CD4-positive, alpha-beta T cell treated with Interleukin-10 for 1 hour (primary cell): ENCODE data around the gene SETD4.
A peak's percentile ranks its signal among the peaks of the same experiment; 100 is the strongest.
"Not testable (repeated sequence)": the region's sequence is repeated elsewhere in the genome, so short reads cannot be mapped to it uniquely, and the experiment has no call there.

Source experiments
- DNase-seq: peaks from one replicate; pipeline ENCODE4 v3.0.0-alpha.2; 2020

SETD4 gene, protein sequence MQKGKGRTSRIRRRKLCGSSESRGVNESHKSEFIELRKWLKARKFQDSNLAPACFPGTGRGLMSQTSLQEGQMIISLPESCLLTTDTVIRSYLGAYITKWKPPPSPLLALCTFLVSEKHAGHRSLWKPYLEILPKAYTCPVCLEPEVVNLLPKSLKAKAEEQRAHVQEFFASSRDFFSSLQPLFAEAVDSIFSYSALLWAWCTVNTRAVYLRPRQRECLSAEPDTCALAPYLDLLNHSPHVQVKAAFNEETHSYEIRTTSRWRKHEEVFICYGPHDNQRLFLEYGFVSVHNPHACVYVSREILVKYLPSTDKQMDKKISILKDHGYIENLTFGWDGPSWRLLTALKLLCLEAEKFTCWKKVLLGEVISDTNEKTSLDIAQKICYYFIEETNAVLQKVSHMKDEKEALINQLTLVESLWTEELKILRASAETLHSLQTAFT

DNA sequence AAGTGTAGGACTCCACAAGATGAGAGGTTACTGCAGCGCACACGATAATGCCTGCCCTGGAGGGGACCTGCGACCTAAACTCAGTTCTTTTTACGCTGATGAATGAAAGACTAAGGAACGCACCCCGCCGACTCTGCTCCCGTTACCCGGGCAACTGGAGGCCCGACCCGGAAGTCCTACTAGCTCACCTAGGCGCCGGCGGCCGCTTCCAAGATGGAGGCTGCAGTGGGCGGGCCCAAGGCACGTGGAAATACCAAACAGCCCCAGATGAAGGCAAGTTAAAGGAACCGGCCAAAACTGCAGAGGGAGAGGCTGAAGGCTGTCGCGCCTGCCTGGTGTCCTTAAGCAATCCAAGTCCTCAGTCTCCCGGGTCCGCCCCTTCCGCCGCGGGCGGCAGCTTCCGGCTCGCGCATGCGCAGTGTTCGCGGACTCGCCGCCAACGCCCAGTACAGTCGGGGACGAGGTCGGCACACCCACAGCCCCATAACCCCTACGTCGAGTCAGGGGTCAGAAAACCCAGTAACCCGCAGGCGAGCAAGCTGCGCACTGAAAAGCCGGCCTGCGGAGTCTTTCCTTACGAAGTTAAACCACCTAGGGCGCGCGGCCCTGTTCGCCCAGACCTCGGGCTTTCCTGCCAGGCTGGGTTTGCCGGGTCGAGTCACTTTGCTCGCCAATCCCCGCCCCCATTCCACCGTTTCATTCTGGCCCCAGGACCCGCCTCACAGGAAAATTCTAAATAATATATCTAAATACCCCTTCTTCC is at the start of gene SETD4:
Gene SETD4 (minus strand): TSS at position 368 of the 763 bp plus-strand sequence. CDS start 1,638 bp downstream, outside the sequence.
- DNase-seq: peak; percentile 93

DNA sequence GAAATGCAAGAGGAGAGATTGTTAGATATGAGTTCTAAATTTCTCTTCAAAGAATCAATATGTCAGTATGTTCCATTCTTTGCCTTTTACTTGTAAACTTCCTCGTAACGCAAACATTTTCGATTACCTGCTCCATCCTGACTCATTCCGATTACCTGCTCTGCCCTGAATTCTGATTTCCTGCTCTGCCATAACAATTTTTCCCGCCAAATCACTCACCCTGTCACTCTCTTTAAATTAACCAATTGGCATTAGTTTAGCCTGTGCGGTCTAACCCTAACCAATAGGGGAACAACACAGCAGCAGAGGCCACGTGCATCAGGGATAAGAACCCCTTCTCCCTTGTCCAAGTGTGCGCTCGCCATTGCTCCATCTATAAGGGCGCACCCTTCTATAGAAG is 49.5 kb upstream of the SETD4 start:
- DNase-seq: no peak

DNA sequence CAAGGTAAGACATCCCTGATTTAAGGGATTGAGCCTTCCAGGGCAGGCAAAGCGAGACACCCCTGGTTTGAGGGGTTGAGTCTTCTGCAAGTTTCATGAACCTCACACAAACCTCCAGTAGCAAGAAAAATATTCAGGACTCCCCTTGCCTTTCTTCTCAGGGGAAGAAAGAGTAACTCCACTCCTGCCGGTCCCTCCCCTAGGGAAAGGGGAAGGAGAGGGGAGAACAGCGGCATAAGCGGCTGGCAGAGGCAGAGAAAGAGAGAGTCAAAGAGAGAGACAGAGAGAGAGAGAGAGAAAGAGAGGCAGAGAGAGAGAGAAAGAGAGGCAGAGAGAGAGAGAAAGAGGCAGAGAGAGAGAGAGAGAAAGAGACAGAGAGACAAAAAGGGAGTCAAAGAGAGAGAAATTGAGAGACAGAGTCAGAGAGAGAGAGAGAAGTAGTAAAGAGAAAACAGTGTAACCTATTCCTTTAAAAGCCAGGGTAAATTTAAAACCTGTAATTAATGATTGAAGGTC is 45.1 kb upstream of the SETD4 start:
- no peak for DNase-seq

DNA sequence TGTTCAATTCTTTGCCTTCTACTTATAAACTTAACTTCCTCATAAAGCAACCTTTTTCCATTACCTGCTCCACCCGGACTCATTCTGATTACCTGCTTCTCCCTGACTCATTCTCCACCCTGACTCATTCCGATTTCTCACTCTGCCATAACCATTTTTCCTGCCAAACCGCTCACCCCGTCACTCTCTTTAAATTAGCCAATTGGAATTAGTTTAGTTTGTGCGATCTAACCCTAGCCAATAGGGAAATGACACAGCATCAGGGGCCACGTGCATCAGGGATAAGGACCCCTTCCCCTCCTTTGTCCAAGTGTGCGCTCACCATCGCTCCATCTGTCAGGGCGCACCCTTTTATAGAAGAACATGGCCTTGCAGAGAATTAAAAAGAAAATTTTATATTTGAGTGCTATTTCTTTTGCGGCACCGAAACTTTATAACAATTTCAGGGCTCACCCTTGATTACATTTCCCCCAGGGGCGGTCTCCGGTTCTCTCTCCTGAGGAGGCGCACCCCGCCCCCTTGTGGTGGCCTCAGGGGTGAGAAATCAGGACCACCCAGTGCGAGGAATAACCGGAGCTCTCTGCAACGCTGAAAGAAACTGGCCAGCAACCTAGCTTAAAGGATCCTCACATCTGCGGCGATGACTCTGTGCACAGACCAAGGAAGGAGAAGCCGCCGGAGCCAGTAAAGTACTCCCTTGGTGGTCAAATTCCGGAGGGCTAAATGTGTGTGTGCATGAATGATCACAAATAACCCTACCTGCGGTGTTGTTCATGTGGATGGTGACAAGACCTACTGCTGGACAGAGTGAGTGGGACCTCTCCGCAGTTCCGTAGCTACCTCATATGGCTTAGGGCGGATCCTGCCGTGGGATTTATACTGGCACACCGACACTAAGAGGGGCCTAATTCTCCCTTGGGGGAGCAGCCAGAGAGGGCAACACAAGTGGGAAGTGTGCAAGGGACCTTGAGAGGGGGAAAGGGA is 44.3 kb upstream of the SETD4 start:
- DNase-seq: peak; percentile 46

DNA sequence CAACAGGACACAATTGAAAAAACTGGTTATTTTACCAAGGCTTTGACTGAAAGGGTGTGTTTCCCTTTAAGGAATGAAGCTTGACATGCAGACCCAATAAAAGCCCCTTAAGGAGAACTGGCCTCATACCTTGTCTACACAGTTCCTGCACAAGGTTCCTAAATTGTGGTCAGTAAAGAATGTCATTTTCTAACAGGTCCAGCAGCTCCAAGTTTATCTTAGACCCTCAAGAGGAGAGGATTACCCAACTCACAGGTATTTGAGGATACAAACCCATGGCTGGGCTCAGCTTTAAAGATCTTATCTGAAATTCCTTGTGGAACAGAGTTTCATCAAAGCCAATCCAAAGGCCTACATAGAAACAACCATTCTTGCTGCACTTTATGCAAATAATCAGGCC is 43.1 kb upstream of the SETD4 start:
- DNase-seq: no peak

DNA sequence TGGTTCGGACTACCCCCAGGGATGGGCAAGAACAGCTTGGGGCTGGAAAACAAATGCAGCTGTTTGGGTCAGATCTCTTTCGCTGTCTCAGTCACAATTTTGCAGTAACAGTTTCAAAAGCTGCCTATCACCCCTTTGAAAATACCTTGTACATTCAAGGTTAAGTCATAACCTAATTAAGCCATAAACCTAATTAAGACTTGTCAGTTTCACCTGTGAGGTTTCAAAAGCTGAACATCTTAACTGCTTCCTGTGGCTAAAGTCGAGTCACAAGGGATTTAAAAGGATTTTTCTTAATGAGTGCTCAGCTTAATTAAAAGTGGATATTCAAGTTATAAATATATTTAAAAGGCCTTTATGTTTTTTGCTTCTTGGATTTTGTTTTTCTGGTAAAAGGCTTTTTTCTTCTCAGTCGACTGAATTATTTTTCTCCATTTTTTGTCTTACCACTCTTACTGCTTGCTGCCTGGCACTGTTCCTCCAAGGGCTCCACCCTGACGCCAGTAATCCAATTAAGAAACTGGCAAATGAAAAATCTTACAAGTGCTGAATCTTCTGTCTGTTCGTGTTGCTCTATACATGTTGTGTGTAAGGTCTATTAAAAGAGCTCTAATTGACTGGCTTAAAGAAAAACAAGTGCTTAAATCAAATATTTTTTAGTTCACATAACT is 40.8 kb upstream of the SETD4 start:
- no peak for DNase-seq

DNA sequence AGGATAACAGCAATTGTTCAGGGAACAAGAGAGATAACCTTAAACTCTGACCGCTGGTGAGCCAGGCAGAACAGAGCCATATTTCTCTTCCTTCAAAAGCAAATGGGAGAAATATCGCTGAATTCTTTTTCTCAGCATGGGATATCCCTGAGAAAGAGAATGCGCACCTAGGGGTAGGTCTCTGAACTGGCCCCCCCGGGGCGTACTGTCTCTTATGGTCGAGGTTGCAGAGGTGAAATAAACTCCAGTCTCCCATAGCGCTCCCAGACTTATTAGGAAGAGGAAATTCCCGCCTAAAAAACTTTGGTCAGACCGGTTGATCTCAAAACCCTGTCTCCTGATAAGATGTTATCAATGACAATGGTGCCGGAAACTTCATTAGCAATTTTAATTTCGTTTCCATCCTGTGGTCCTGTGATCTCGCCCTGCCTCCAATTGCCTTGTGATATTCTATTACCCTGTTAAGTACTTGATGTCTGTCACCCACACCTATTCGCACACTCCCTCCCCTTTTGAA is 39.4 kb upstream of the SETD4 start:
- not testable (repeated sequence) for DNase-seq

DNA sequence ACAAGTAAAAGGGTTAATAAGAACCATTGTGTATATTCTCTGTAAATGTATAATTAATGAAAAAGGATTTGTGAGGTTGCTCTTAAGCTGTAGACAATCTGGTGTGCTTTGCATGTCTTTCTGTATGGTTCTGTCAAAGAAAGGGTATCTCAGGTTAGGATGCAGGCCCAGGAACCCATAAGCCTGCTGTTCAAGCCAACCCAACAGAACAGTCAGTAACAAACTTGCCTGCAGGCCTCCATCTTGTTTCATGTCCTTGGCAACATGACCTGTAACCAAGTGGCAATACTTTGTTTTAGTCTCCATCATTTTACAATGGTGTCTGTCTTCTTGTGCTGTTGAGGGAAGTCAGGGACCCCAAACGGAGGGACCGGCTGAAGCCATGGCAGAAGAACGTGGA is 38.7 kb upstream of the SETD4 start:
- no peak for DNase-seq

DNA sequence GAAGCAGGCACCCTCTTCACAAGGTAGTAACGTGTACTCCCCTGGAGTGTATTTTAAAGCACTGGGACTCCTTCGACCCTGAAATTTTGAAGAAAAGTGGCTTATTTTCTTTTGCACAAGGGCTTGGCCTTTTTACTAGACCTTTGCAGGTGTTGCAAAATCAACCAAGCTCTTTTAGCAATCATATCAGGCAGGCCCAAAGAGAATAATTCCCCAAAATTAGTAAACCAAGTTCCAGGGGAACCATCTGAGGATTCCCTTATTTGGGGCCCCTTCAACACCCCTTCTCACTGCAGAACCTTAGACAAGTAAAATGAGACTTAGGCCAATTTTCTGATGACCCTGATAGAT is 37.8 kb upstream of the SETD4 start:
- DNase-seq: no peak

DNA sequence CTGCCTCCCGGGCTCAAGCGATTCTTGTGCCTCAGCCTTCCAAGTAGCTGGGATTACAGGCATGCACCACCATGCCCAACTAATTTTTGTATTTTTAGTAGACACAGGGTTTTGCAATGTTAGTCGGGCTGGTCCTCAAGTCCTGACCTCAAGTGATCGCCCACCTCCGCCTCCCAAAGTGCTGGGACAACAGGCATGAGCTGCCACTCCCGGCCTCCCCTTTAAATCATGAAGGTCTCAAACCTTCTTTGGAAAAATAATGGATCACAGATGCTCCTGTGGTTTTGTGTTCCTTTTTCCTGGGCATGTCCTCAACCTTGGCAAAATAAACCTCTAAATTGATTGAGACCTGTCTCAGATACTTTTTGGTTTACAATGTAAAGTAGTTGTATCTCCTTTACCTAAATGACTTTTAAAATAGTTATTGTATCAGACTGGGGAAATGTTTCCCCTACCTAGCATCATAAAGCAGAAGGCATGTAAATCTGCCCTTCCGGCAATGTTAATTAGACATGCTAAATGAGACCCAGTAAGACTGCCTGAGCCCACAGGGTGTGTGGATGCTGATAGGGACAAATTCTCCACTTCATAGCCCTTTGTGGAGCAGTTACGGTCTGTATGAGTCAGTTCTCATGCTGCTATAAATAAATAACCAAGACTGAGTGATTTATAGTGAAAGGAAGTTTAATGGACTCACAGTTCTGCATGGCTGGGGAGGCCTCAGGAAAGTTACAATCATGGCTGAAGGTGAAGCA is 37.3 kb upstream of the SETD4 start:
- DNase-seq: no peak

DNA sequence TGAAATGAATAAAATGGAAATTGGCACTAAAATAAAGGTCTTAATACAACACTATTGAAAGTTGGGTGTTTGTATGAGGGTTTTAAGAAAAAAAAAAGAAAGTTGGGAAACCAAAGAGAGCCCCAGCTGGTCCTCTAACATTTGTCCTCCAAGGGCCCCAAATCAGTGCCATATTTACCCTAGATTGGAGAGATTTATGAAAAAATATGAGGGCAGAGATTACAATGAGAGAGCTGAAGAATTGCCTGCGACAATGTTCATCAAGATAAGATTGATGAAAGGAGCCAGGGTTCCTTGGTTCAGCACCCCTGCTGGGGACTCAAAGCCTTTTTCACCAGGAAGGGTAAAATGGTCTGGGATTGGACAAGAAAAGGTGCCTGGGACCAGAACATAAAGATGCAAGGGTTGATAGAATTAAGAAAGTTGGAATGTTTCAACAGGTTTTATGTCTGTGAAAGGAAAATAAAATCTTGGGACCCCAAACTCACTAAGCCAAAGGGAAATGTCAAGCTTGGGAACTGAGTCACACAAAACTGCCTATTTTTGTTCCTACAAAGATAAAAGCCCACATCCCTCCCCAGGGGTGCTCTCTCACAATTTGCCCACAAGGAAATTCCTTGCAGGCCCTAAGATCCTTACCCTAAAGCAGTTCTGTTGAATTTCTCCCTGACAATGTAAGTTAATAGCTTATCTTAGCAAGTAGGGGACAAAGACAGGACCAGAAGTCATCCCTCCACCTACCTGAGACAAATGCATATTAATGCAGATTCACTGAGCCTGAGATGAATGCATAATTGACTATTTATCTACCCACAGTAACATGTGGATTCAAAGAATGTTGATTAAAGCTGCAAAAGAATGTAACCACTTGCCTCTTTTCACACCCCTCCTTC is 36.3 kb upstream of the SETD4 start:
- DNase-seq: no peak

DNA sequence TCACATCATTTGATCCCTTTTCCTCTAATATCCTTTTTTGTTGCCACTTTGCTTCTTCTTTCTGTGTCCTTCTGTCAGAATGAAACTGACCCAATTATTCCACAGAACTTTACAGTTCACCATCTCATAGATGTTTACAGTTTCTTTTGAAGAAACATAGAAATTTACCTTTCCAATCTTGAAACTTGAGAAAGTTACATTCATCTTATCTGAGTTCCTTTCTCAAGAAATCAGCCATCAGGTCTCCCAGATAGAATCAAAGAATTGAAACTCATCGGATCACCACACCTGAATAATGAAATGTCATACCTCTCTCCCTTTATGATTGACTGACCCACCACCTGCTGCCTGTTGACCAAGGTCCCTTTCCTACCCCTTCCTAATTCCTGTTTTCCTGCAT is 33.2 kb upstream of the SETD4 start:
- no peak for DNase-seq

DNA sequence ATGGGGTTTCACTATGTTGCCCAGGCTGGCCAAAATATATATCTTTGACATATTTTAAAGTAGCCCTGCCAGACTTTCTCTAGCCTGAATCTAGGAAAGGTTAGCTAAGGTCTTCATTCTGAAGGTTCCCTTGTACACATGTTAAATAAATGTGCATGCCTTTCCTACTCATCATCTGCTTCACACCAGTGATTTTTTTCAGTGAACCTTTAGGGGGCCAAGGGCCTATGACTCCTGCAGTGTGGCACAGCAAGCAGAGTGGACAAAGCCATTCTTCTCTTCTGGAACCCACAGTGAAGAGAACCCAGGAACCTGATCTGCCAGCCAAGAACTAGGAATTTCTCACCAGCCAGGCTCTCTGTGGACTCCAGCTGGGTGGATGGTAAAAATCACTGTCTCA is 32.4 kb upstream of the SETD4 start:
- DNase-seq: no peak

DNA sequence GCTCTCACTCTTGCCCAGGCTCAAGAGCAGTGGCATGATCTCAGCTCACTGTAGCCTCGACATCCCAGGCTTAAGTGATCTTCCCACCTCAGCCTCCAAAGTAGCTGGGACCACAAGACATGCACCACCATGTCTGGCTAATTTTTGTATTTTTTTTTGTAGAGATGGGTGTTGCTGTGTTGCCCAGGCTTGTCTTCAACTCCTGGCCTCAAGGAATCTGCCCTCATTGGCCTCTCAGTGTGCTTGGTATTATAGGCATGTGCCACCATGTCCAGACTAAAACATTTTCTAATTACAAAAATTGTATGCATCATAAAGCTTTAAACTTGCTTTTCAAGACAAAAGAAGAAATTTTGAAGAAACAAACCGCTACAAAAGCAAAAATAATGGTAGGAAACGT is 29.6 kb upstream of the SETD4 start:
- DNase-seq: no peak

DNA sequence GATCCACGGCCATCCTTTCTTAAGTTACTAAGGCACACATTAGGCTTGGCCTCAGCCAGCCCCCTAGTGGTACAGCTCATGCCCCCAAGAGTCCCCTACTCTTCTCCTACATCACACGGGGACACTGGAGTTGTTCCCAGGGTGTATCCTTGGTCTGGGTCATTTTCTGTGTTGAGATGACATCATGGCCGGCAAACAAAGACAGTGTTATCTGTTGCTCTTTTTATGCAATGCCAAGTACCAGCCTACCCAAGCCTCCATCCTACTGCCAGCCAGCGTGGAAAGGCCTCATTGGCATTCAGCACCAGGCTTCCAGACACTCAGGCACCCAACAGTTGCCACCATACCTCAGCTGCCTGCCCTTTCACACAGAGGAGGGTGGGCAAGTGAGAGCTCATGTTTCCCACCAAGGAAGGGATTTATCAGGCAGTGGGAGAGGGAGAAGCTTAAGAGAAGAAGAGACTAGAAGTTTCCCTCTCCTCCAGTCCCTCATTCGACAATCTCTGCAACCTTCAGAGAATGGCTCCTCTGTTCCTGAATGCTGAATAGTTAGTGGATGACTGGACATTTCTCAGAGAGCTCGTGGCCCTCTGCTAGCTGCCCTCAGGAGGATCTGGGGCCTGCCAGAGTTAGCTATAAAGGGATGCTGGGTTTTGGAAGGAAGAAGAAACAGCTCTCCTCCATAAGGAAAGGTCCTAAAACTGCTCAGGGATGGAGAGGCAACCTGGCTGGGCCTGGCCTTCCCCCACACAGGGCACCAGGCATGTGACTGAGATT is 27.2 kb upstream of the SETD4 start:
- no peak for DNase-seq

DNA sequence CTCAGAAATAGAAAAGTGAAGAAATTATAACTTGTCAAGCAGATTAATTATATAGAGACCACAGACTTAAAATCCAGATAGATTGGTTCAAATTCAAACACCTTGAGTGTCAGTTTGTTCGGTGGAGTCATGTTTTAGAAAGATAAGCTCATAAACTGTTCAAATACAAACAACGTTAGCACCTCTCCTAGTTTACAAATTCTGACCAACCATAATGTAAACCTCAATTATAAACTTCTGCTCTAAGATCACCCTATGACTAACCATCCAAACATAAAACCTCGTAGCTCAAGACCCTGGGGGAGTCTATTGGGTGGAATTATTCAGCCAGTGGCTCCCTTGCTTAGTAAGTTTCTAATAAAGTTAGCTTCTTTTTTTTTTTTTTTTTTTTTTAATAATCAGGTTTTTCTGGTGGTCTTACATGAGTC is 21.9 kb upstream of the SETD4 start:
- DNase-seq: no peak

DNA sequence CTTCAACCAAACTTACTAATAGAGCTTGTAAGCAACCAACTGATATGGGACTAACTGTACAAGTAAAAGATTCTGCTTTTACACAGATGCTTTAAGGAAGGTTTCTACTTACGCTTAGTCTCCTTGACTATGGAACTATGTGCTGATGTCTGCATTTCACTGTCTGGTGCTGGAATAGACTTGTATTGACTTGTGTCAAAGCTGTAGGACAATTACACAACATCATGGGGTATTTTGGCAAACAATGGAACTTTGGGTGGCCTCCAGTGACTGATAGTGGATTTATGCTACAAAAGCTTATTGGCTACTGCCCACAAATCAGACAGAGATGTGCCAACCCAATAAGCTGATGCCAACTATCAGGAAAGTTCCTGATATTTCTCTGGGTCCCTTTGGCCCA is 20.1 kb upstream of the SETD4 start:
- no peak for DNase-seq

DNA sequence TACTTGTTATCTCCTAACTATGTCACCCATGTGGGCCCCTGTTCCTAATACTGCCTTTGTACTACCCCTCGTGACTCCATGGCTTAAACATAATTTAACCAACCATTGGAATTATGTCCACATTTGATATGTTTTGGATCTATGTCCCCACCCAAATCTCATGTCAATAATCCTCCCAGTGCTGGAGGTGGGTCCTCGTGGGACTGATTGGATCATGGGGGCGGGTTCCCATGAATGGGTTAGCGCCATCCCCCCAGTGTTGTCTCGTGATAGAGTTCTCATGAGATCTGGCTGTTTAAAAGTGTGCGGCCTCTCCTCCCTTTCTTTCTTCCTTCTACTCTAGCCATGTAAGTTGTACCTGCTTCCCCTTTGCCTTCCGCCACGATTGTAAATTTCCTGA is 19.3 kb upstream of the SETD4 start:
- no peak for DNase-seq

DNA sequence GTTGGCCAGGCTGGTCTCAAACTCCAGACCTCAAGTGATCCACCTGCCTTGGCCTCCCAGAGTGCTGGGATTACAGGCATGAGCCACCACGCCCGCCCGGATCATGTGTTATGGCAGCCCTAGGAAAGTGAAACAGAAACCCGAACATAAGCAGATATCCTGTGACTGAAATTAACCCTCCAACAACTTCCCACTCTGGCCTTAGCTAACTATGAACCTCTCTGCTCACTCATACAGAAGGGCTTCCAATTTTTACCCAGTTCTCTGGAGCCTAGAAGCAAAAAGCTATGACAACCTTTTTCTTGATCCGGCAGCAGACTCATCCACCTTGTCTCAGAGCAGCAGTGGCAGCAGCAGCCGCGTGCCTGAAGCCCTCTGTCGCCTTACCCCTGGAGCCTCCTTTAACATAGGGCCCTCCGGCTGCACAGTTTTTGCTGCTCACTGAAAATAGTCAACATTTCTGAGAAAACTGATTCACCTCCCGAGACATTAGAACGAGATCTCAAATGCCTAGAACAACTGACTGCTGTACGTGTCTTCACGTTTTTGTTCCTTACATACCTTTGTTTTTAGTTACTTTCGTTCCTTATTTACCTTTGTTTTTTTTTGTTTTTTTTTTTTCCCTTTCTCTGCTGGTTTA is 18.8 kb upstream of the SETD4 start:
- peak; percentile 41 for DNase-seq
